GM21360 (cell line): ENCODE results near the gene APC.

Source experiments
- ATAC-seq: cut with Tn5 transposase; IDR thresholded peaks from one replicate; pipeline ENCODE4 v1.9.1; 2021; ENCODE audit warnings: mild to moderate bottlenecking, moderate library complexity; ENCODE audit not compliant: unreplicated experiment

APC gene

GRCh38 chr5:112776301-112776856 lies 38.7 kb downstream of the APC start:
- no peak for ATAC-seq

- ATAC-seq: no peak
These were observed 41.8 kb downstream of the APC start for GRCh38 chr5:112779531-112779930.

DNA sequence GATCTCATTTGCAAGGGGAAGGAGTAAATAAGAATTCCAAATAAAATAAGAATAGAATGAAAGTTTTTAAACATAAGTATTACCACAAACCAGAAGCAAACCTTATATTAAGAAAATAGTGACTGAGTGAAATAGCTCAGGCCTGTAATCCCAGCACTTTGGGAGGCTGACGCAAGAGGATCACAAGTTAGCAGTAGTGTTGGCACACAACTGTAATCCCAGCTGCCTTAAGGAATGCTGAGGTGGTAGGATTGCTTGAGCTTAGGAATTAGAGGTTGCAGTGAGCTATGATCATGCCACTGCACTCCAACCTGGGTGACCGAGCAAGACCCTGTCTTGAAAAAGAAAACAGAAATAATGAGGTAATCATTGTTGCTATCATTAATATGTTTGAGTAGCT lies 47.0 kb downstream of the APC start:
- ATAC-seq: no peak

GRCh38 chr5:112787261-112787660 lies 49.6 kb downstream of the APC start:
- ATAC-seq: no peak

GRCh38 chr5:112787896-112788295 lies 50.2 kb downstream of the APC start:
- ATAC-seq: no peak

DNA sequence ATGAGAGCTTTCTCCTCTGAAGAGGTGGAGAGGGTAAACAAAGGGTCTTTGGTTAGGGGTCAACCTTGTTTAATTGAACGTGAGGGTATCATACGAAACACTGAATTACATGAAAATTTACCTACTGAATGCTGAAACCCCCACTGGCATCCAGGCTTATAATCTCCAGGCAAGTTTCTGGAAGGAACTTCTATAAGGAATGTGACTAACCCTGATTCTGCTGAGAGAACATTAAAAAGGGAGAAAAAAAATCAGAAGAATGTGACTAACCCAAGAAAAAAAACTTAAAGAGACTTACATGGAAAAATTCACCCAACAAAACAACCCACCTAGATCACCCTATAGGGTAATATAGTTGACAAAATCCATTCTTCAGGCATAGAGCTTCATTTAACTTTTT lies 55.5 kb downstream of the APC start:
- no peak for ATAC-seq

- no peak for ATAC-seq
These were observed 56.7 kb downstream of the APC start for GRCh38 chr5:112794410-112794809.

DNA sequence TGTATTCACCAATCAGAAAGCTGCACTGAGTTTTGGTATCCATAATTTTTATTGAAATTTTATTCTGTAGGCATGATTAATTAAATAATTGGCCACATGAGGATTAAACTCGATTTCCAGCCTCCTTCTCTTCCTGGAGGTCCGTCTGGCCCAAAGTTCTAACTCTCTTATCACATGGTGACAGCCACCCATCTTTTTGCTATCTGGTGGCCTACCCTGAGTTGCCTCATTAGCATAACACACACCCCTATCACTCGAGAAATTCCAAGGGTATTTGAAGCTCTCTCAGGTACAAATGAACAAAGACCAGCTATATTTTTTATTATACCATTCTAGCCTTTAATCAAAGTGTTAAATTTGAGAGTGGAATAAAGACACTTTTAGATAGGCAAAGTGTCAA lies 57.7 kb downstream of the APC start:
- no peak for ATAC-seq

DNA sequence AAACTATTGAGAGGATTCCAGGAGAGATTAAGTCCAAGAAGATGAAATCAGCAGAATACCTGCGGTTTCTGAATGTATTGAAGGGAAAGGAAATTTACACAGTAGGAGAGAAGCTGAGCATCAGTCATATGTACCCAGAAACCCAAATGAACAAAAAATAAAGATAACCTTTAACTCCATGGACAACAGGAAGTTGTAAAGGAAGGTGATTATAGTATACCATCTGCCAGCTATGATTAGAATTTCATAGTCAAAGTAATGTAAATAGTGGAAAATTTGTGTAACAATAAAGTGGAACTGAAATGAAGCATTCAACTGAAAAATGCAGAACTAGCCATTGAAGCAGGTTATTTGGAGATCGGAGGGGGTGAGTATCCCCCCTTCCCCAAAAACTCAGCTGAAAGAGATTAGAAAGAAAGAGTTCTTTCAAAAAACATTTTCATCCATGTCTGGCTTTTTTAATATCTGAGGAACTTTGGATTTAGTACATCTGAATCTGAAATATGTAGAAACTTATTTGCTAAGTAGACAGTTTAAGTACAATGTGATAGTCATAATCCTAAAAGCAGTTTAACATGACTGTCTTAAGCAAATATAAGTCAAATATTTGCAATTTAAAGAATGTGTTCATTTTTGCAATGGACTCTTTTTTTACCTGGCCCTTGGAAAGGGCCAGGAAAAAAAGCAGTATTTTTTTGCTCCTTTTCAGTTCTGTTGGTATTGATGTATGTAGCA lies 58.4 kb downstream of the APC start:
- no peak for ATAC-seq

DNA sequence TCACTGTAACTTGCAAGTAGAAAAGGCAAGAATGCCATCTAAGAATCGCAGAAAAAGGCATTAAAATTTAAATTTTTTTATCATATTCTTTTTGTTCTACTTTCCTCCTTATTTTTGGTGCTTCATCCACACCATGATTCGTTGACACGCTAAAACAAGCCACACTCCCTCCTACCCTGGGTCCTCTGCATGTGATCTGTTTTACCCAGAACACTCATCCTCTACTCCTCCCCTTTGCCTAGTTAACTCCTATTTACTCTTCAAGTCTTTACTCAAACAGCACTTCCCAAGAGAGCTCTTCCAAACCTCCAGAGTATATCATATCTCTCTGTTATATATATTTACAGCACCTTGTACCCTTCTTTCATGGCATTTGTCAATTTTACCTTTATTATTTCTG lies 62.0 kb downstream of the APC start:
- ATAC-seq: no peak

GRCh38 chr5:112800891-112801290 lies 63.2 kb downstream of the APC start:
- no peak for ATAC-seq

DNA sequence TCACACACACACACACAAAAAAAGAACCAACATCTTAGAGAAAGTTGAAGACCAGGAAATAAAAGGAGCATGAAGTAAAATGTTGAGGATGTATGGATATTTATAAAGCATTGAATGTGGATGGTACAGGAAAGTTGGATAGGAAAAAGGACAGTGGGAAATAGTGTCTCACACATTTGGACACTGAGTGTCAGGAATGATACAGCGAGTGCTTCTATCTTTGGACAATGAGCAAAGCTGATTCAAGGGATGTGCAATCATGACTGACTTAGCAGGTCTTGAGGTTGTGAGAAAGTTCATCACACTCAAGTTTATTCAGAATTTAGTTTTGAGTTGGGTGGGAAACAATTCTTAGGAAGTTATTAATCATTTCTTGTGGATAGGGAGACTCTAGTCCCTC lies 73.3 kb downstream of the APC start:
- no peak for ATAC-seq

GRCh38 chr5:112812549-112812948 lies 74.9 kb downstream of the APC start:
- no peak for ATAC-seq

- no peak for ATAC-seq
These were observed 82.6 kb downstream of the APC start for GRCh38 chr5:112820246-112820645.

- ATAC-seq: no peak
These were observed 84.8 kb downstream of the APC start for GRCh38 chr5:112822456-112822855.

DNA sequence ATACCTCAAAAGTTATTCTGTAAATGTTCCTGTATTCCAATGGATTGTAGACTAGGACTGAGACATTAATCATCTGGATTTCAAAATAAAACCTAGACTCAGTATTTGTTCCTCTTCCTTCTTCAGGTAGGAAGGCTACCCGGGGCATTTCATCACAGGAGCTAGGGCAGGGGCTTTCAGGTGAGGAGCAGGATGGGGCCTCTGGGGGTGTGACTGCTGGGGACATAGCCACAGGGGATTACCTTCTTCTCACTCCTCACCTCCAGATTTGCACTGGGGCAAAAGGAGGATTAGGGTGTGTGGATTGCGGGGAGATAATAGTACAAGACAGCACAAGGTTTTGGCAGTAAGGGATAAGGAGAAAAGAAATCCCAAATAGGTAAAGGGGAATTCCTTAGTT lies 85.5 kb downstream of the APC start:
- ATAC-seq: no peak

DNA sequence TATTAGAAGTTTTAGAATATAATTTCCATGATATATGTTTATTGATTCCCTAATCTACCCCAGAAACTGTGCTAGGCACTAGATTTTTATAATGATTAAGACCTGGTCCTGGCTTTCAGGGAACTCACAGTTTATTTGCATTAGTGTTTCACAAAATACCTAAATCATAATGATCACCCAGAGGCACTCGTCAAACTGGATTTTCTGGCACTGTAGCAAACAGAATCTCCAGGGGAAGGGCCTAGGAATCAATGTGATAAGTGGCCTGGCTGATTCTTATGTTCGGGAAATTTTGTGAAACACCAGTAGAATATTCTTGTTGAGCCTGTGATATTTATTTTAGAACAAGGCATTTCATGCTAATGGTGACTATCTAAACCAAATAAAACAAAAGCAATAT lies 86.0 kb downstream of the APC start:
- ATAC-seq: no peak

GRCh38 chr5:112824197-112824596 lies 86.5 kb downstream of the APC start:
- no peak for ATAC-seq

DNA sequence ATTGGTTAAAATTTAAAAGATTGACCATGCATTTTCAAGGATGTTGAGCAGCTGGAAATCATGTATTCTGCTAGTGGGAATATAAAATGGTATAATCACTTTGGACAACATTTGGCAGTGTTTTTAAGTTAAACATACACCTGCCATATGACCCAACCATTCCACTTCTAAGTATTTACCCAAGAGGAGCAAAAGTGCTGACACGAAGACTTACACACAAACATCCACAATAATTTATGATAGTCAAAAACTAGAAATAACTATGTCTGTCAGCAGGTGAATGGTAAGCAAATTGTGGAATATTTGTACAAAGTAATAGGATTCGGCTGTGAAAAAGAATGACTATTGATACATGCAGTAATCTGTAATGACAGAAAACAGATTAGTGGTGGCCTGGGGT lies 92.7 kb downstream of the APC start:
- ATAC-seq: no peak

DNA sequence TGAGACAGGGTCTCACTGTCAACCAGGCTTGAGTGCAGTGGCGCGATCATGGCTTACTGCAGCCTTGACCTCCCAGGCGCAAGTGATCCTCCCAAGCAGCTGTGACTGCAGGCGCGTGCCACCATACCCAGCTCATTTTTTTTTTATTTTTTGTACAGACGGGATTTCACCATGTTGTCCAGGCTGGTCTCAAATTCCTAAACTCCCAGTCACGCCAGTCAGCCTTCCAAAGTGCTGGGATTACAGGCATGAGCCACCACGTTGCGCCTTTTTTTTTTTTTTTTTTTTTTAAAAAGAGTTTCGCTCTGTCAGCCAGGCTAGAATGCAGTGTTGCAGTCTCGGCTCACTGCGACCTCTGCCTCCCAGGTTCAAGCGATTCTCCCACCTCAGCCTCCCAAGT lies 96.3 kb downstream of the APC start:
- no peak for ATAC-seq

GRCh38 chr5:112844489-112844888 lies 106.8 kb downstream of the APC start:
- ATAC-seq: no peak

DNA sequence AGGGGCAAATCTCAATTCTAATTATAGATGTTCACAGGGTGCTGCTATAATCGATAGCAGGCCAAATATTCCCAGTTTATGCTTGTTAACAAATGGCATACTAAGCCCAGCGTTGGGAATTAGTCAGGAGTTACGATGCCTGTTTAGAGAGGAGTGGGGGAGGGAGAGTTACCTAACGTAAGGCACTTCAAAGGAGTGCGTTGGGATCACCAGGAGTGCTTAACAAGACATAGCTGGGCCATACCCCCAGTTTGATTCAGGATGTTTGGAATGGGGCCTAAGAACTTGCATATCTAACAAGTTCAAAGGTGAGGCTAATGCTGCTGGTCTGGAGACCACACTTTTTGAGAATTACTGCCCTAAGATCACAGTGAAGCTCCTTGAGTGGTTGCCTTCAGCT lies 108.9 kb downstream of the APC start:
- ATAC-seq: no peak

GRCh38 chr5:112847306-112847705 lies 109.6 kb downstream of the APC start:
- no peak for ATAC-seq
